Brain pericyte (primary cell): ENCODE data around the gene SALL3.
"Not testable (repeated sequence)": the region's sequence is repeated elsewhere in the genome, so short reads cannot be mapped to it uniquely, and the experiment has no call there.

ENCODE experiments used
- DNase-seq: peaks from one replicate; pipeline ENCODE4 v3.0.0-alpha.2; 2012; ENCODE audit warnings: low read depth, low spot score

The SALL3 gene

GRCh38 chr18:78979730-78980278 is at the start of gene SALL3:
Gene SALL3 (plus strand): TSS chr18:78979818. CDS start chr18:78980275, 457 bp downstream.
- DNase-seq: no peak

GRCh38 chr18:78932281-78932680 is 47.3 kb upstream of the SALL3 start:
- DNase-seq: no peak

GRCh38 chr18:78934003-78934402 is 45.6 kb upstream of the SALL3 start:
- no peak for DNase-seq

- DNase-seq: no peak
Observed at GRCh38 chr18:78934551-78935225, 44.9 kb upstream of the SALL3 start.

GRCh38 chr18:78935406-78935805 is 44.2 kb upstream of the SALL3 start:
- no peak for DNase-seq

- no peak for DNase-seq
Observed at GRCh38 chr18:78936251-78937005, 43.2 kb upstream of the SALL3 start.

DNA sequence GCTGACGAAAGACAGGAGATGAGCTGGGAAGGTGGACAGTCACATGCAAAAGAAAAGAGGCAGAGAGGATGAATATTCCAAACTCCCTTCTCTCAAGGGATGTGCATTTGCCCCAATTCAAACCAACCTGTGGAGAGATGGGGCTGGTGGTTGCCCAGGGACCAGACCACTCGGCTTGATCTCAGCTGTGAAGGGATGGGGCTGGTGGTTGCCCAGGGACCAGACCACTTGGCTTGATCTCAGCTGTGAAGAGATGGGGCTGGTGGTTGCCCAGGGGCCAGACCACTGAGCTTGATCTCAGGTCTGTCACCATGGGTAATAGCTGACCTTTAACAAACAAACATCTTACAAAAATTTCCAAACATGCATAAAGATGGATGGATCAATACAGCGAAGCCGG is 42.5 kb upstream of the SALL3 start:
- DNase-seq: no peak

GRCh38 chr18:78939105-78939504 is 40.5 kb upstream of the SALL3 start:
- no peak for DNase-seq

DNA sequence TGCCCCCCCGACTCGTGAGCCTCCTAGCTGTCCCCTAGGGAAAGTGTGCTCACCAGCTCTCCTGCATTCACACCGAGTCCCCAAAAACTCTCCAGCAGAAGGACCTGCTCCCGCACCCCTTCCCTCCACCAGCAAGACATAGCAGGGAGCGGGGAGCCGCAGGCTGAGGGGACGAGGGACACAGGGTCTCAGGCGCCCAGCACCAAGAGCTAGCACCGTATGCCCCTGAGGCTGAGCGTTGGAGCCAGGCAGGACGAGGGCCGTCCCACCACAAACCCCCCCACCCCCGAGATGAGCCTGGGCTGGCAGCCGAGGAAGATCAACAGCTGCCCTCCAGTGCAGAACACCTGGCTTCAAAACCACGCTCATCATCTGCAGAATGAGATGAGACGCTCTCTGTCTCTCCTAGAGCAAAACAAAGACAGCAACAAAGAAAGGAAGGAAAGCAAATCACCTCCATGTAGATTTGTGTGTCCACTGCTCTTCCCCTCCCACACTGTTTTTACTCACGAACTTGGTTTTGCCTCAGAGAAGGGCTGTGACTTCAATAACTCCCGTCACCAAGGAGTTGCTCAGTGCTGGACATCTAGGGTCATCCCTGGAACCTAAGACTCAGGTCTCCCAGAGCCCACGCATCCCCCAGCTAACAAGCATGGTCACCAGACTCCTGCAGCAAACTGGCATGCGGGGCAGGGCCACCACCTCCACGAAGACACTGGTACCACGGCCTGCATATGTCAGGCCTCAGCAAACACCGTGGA is 39.7 kb upstream of the SALL3 start:
- no peak for DNase-seq

- DNase-seq: not testable (repeated sequence)
Observed at GRCh38 chr18:78942236-78942635, 37.4 kb upstream of the SALL3 start.

GRCh38 chr18:78945628-78946027 is 34.0 kb upstream of the SALL3 start:
- DNase-seq: no peak

DNA sequence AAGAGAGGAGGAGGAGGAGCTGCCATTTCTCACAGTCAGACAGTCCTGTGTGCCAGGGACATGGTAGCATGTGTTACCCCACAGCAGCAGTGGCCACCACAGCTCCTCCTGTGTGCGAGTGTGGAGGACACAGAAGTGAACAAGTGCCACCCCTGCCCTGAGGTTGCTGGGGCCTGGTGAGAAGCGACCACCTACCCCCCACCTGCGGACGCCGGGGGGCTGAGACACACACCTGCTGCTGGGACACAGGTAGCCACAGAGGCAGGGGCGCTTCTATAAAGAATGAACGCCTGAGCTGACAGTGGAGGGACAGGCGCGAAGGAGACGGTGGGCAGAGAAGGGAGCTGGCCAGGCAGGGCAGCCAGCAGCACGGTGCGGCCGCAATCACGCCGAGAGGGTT is 32.3 kb upstream of the SALL3 start:
- DNase-seq: no peak

DNA sequence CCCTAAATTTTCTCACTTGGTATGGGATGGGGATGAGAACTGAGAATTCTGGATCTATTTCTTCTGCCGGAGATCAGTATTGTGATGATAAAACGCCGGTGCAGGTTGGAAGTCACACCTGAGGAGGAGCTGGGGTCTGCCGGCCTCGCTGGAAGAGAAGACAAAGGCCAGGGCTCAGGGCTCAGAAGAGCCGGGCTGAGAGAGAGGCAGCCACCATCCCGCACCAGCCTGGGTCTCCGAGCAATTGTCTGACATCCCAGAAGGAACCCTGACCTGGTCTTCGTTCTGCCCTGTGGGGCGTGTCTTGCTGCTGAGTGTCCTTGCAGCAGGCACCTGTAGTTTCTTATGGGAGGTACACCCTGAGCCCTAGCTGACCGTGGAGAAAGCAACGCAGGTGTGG is 31.4 kb upstream of the SALL3 start:
- no peak for DNase-seq

DNA sequence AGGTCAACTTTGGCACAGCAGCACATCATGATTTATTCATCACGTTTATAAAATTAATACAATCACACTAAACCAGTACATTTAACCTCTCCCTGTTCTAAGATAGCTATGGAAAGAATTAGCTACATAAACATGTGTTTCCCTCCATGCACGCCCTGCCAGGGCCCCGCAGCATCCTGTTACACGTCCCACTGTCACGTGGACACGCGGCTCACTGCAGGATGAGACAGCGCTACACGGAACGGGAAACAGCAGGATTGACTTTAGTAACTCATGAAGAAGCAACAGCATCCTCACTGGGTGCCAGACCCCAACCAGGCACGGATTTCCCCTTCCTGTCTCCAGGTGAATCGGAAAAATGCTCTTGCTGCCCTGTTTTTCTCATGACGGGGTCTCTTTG is 30.9 kb upstream of the SALL3 start:
- DNase-seq: no peak

DNA sequence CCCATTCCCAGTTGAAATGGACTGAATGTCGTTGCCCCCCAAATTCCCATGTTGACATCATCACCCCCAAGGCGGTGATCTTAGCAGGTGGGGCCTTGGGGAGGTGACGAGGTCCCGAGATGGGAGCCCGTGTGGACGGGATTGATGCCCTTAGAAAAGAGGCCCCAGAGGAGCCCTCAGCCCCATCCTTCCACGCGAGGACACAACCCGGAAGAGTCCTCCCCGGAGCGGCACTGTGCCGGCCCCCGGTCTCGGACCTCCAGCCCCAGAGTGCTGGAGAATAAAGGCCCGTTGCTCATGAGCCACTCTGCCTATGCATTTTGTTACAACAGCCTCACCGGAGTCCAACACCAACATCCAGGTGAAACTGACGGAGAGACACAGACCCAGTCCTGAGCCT is 30.4 kb upstream of the SALL3 start:
- DNase-seq: no peak

- DNase-seq: no peak
Observed at GRCh38 chr18:78950386-78950785, 29.2 kb upstream of the SALL3 start.

- no peak for DNase-seq
Observed at GRCh38 chr18:78953566-78953965, 26.1 kb upstream of the SALL3 start.

DNA sequence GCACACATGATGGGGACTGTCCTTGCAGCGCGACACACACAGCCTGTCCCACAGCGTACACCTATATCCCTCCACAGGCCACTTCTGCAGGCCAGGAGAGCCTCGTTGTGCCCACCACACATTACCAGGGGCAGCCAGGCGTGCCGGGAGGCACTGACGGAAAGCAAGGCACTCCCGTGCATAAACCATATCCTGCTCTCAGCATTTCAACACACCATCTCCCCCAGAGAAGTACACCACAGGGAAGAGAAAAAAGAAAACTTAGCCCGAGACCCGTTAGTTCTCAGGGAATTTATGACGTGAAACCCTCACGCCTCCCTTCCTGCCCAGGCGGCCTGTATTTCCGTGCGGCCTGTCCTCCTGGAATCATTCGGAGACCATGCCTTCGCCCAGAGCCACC is 24.6 kb upstream of the SALL3 start:
- no peak for DNase-seq

- DNase-seq: no peak
Observed at GRCh38 chr18:78957140-78957539, 22.5 kb upstream of the SALL3 start.

- DNase-seq: no peak
Observed at GRCh38 chr18:78960709-78961108, 18.9 kb upstream of the SALL3 start.

GRCh38 chr18:78962098-78962497 is 17.5 kb upstream of the SALL3 start:
- DNase-seq: no peak

GRCh38 chr18:78964727-78965126 is 14.9 kb upstream of the SALL3 start:
- not testable (repeated sequence) for DNase-seq
